GM12891 (cell line): ENCODE data around the gene ANXA9.

Source experiments
- PAX5 ChIP-seq: IDR thresholded peaks from 2 replicates; pipeline ENCODE4 v1.6.1; 2011; ENCODE audit warnings: low read length, moderate library complexity, mild to moderate bottlenecking; ENCODE audit not compliant: insufficient read depth, severe bottlenecking
- POLR2A ChIP-seq: IDR thresholded peaks from 2 replicates; pipeline ENCODE4 v1.6.1; 2011; ENCODE audit warnings: low read depth, low read length, control low read depth
- POLR2AphosphoS5 ChIP-seq: IDR thresholded peaks from 2 replicates; pipeline ENCODE4 v1.6.1; 2011; ENCODE audit warnings: low read depth, low read length, control low read depth
- POU2F2 ChIP-seq: IDR thresholded peaks from 2 replicates; pipeline ENCODE4 v1.6.1; 2011; ENCODE audit warnings: low read depth, mild to moderate bottlenecking, control low read depth, low read length, moderate library complexity
- SPI1 ChIP-seq: IDR thresholded peaks from 2 replicates; pipeline ENCODE4 v1.6.1; 2011; ENCODE audit warnings: low read depth, low read length, control low read depth
- TAF1 ChIP-seq: IDR thresholded peaks from 2 replicates; pipeline ENCODE4 v1.6.1; 2011; ENCODE audit warnings: low read depth, low read length, control low read depth

DNA sequence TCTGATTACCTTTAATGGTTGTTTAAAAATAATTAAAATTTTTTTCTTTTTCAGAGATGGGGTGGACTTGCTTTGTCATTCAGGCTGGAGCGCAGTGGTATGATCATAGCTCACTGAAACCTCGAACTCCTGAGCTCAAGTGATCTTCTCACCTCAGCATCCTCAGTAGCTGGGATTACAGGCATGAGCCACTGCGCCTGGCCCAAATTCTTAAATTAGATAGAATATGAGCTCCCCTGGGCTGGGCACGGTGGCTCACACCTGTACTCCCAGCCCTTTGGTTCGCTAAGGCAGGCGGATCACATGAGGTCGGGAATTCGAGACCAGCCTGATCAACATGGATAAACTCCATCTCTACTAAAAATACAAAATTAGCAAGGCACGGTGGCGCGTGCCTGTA lies 24.4 kb upstream of the ANXA9 start:
- TF ChIP-seq POLR2A (no peak), POLR2AphosphoS5 (no peak), TAF1 (no peak), POU2F2 (no peak), SPI1 (no peak), PAX5 (no peak)
